ENCODE data around the gene RUBCNL.

- TF ChIP-seq CTCF (IDR thresholded peaks at IDR 0.05) (no peak), POLR2A (IDR thresholded peaks at IDR 0.05) (no peak)
These were observed 18.4 kb upstream of the RUBCNL start for GRCh38 chr13:46405457-46405856.
